ENCODE measurements around the gene ZCCHC9.

- TF ChIP-seq, protein P1, sequence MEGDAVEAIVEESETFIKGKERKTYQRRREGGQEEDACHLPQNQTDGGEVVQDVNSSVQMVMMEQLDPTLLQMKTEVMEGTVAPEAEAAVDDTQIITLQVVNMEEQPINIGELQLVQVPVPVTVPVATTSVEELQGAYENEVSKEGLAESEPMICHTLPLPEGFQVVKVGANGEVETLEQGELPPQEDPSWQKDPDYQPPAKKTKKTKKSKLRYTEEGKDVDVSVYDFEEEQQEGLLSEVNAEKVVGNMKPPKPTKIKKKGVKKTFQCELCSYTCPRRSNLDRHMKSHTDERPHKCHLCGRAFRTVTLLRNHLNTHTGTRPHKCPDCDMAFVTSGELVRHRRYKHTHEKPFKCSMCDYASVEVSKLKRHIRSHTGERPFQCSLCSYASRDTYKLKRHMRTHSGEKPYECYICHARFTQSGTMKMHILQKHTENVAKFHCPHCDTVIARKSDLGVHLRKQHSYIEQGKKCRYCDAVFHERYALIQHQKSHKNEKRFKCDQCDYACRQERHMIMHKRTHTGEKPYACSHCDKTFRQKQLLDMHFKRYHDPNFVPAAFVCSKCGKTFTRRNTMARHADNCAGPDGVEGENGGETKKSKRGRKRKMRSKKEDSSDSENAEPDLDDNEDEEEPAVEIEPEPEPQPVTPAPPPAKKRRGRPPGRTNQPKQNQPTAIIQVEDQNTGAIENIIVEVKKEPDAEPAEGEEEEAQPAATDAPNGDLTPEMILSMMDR (IDR thresholded peaks at IDR 0.05; ENCODE audit: insufficient read depth, low read length, poor library complexity, severe bottlenecking): no peak
- no peak for TF ChIP-seq EZH2phosphoT487 (conservative IDR thresholded peaks at IDR 0.05; ENCODE audit: low read length)
Measured at GRCh38 chr5:81300921-81301270, 491 bp upstream of the ZCCHC9 start.
